ENCODE data around the gene PIK3IP1. TPM values are rescaled to one million over a fixed set of nuclear protein-coding genes. Genes with fewer than 3 reads are reported as not detected.
"Not testable (repeated sequence)": the region's sequence is repeated elsewhere in the genome, so short reads cannot be mapped to it uniquely, and the experiment has no call there.

Gene PIK3IP1
- polyA plus RNA-seq, 1 experiment = 23.8 TPM

GRCh38 chr22:31248138-31248745 is 44.0 kb downstream of the PIK3IP1 start:
- no peak for TF ChIP-seq CTCF (IDR thresholded peaks at IDR 0.05; ENCODE audit: low read depth, low read length)
- H3K27ac ChIP-seq (ENCODE audit: low read depth, low read length) = peak overlapping the region; percentile 61
- POLR2A ChIA-PET = interaction anchor here (0.5 to 1.6 kb wide), 11 partner anchors 9 to 715 kb away, joined by 3 to 7 read pairs (median 4); partner anchors contain the start of genes PIK3IP1 and SELENOM
- no peaks in the 10 kb centered on the region for H3K27me3 ChIP-seq (ENCODE audit: control insufficient read depth, insufficient read depth, low read length)
- H3K4me3 ChIP-seq (ENCODE audit: low read depth, low read length) = peak overlapping the region; percentile 74
- CTCF ChIA-PET = interaction anchor here (1.1 to 6.1 kb wide), 6 partner anchors 16 to 141 kb away, joined by 3 to 46 read pairs (median 5); partner anchors contain the start of genes LIMK2, PIK3IP1 and SELENOM
- peak; percentile 80 for DNase-seq (ENCODE audit: low read depth, low spot score)
- no peaks in the 10 kb centered on the region for H3K9me3 ChIP-seq (ENCODE audit: control insufficient read depth, insufficient read depth, low read length)

GRCh38 chr22:31247726-31248125 is 44.6 kb downstream of the PIK3IP1 start:
- Histone ChIP-seq H3K27me3 (ENCODE audit: control insufficient read depth, insufficient read depth, low read length) (no peaks in the 10 kb centered on the region), H3K27ac (ENCODE audit: low read depth, low read length) (peak overlapping the region; percentile 61), H3K9me3 (ENCODE audit: control insufficient read depth, insufficient read depth, low read length) (no peaks in the 10 kb centered on the region), H3K4me3 (ENCODE audit: low read depth, low read length) (peak overlapping the region; percentile 74)
- no peak for TF ChIP-seq CTCF (IDR thresholded peaks at IDR 0.05; ENCODE audit: low read depth, low read length)
- ChIA-PET CTCF (interaction anchor here (1.1 to 6.1 kb wide), 6 partner anchors 16 to 140 kb away, joined by 3 to 46 read pairs (median 5); partner anchors contain the start of genes LIMK2, PIK3IP1 and SELENOM), POLR2A (interaction anchor here (0.5 to 1.6 kb wide), 9 partner anchors 8 to 383 kb away, joined by 3 to 7 read pairs (median 4); partner anchors contain the start of gene PIK3IP1)
- no peak for DNase-seq (ENCODE audit: low read depth, low spot score)

GRCh38 chr22:31246687-31247086 is 45.6 kb downstream of the PIK3IP1 start:
- no peaks in the 10 kb centered on the region for H3K9me3 ChIP-seq (ENCODE audit: control insufficient read depth, insufficient read depth, low read length)
- H3K27ac ChIP-seq (ENCODE audit: low read depth, low read length) = no peak overlapping the region
- no peak overlapping the region for H3K4me3 ChIP-seq (ENCODE audit: low read depth, low read length)
- CTCF ChIA-PET = interaction anchor here (6.1 kb wide), 1 partner anchor 26 kb away, joined by 46 read pairs; no protein-coding TSS in a partner anchor
- no peak for DNase-seq (ENCODE audit: low read depth, low spot score)
- POLR2A ChIA-PET = interaction anchor here (1.3 kb wide), 1 partner anchor 162 kb away, joined by 4 read pairs; no protein-coding TSS in a partner anchor
- no peaks in the 10 kb centered on the region for H3K27me3 ChIP-seq (ENCODE audit: control insufficient read depth, insufficient read depth, low read length)
- TF ChIP-seq CTCF (IDR thresholded peaks at IDR 0.05; ENCODE audit: low read depth, low read length) = no peak

- H3K9me3 ChIP-seq (ENCODE audit: control insufficient read depth, insufficient read depth, low read length); DNase-seq (ENCODE audit: low read depth, low spot score); H3K4me3 ChIP-seq (ENCODE audit: low read depth, low read length); H3K27ac ChIP-seq (ENCODE audit: low read depth, low read length); H3K27me3 ChIP-seq (ENCODE audit: control insufficient read depth, insufficient read depth, low read length): not testable (repeated sequence)
- ChIA-PET CTCF (interaction anchor here (0.6 to 6.1 kb wide), 2 partner anchors 27 to 156 kb away, joined by 3 to 46 read pairs; no protein-coding TSS in a partner anchor), POLR2A (interaction anchor here (0.7 kb wide), 1 partner anchor 152 kb away, joined by 3 read pairs; no protein-coding TSS in a partner anchor)
Observed at GRCh38 chr22:31245998-31246397, 46.3 kb downstream of the PIK3IP1 start.

GRCh38 chr22:31244943-31245451 is 47.3 kb downstream of the PIK3IP1 start:
- Histone ChIP-seq H3K27me3 (ENCODE audit: control insufficient read depth, insufficient read depth, low read length) (no peaks in the 10 kb centered on the region), H3K27ac (ENCODE audit: low read depth, low read length) (no peak overlapping the region), H3K9me3 (ENCODE audit: control insufficient read depth, insufficient read depth, low read length) (no peaks in the 10 kb centered on the region), H3K4me3 (ENCODE audit: low read depth, low read length) (no peak overlapping the region)
- DNase-seq (ENCODE audit: low read depth, low spot score) = no peak
- TF ChIP-seq CTCF (IDR thresholded peaks at IDR 0.05; ENCODE audit: low read depth, low read length) = no peak
- ChIA-PET CTCF (interaction anchor here (0.9 to 1.6 kb wide), 2 partner anchors 28 to 138 kb away, joined by 3 to 9 read pairs; partner anchors contain the start of gene SELENOM), POLR2A (no interaction called here)
